Measurements from ENCODE around the gene POLR2H.

Gene POLR2H

DNA sequence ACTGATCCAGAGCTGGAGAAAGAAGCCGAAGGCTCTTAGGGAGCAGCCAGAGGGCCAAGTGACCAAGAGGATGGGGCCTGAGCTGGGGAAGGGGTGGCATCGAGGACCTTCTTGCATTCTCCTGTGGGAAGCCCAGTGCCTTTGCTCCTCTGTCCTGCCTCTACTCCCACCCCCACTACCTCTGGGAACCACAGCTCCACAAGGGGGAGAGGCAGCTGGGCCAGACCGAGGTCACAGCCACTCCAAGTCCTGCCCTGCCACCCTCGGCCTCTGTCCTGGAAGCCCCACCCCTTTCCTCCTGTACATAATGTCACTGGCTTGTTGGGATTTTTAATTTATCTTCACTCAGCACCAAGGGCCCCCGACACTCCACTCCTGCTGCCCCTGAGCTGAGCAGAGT, 27.9 kb downstream of the POLR2H start:
- DNase-seq = no peak

DNA sequence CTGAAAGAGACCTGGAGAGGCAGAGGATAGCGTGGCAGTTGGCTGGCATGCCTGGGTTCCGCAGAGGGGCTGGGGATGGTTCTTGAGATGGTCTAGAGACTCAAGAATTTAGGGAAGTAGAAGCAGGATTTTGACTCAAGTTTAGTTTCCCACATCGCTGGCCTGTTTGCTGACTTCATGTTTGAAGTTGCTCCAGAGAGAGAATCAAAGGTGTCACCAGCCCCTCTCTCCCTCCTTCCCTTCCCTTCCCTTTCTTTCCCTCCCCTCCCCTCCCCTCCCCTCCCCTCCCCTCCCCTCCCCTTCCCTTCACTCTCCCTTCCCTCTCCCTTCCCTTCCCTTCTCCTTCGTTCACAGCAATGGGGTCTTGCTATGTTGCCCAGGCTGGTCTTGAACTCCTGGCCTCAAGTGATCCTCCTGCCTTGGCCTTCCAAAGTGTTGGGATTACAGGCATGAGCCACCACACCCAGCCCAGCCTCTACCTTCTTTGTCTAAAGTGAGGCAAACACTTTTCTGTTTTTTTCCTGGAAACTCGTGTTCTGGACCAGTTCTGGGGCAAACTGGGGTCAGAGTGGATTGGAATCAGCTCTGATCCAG, 28.5 kb downstream of the POLR2H start:
- DNase-seq = no peak

DNA sequence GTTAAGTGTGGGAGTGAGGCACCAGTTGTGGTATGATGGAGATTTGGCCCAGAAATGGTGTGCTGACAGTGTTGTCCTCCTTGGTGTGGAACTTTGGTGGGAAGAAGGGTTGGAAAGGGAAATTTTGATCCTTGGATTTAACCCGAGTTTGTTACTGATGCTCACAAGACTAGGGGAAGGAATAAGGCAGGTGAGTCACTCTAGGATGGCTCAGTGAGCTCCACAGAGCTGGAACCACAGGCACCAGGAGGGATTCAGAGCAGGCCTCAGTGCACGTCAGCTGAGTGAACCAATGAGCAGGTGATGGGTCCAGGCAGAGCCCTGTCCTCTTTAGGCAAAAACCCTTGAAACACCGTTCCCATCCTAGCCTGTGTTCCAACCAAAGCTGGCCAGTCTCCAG, 29.8 kb downstream of the POLR2H start:
- no peak for DNase-seq

DNA sequence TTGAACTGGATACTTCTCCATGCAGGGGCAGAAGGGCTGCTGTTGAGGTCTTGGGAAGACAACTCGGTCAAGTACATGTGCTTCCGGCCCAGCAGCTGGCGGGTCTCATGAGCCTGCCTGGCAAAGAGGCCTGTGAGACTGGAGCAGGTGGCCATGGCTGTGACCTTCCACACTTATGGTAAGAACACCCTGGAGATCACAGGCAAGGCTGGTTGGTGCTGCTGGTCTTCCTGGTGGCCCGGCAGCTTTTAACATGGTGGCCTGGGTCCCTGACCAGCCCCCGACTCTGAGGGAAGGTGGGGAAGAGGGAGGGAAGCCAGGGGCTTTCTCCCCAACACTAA, 33.8 kb downstream of the POLR2H start:
- no peak for DNase-seq

DNA sequence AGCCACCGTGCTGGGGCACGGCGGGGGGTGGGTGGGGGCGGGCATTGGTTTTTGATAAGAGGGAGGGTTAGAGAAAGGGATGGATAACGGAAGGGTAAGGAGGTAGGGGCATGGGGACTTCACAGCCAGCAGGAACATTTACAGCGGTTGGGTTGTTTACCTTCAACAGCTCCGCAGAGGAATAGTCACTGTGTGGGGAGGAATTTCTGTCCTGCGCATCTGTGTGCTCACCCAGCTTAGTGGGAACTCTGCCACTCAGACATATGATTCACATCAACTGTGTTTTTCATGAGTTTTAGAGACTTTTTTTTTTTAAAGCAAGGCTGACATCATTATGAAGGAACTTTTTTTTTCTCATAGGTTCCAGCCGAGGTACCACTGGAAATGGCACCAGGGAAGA, 37.9 kb downstream of the POLR2H start:
- no peak for DNase-seq

DNA sequence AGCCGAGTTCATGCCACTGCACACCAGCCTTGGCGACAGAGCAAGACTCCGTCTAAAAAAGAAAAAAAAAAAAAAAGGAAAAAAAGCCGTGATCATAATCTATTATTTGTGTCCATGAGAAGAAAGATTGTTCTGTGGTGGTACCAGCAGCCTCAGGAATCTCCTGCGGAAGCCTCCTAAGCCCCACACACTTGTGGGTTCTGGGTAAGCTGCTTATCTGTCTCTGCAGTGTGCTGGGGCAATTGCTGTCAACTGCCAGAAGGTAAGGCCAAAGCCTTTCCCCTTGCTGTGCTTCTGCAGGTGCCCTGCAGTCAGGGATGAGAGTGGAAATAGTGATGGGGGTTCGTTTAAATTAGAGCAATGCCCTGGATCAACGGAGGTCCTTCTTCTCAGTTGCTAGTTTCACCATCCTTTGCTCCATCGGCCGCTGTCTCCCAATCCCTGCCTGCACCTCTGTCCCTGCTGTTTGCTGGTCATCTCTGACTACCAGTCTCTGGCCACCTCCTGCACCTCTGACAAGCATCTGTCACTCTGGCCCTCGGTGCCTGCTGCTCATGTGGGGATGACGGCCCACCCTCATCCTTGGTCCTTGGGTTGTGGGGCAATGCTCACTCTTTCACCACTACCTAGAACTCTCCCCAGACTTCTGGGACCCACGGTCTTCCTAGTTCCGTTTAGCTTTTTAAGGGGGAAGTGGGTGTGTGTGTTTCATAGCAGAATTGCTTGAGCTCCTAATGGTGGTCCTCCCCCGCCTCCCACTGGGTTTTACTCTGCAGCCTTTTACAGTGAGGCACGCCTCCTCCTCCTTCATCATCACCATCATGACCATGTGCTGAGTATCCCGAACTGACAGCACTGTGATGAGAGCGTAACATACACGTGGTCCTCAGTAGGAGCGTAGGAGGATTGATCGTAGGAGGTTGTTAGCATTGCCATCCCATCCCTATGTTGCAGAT, 43.8 kb downstream of the POLR2H start:
- no peak for DNase-seq

DNA sequence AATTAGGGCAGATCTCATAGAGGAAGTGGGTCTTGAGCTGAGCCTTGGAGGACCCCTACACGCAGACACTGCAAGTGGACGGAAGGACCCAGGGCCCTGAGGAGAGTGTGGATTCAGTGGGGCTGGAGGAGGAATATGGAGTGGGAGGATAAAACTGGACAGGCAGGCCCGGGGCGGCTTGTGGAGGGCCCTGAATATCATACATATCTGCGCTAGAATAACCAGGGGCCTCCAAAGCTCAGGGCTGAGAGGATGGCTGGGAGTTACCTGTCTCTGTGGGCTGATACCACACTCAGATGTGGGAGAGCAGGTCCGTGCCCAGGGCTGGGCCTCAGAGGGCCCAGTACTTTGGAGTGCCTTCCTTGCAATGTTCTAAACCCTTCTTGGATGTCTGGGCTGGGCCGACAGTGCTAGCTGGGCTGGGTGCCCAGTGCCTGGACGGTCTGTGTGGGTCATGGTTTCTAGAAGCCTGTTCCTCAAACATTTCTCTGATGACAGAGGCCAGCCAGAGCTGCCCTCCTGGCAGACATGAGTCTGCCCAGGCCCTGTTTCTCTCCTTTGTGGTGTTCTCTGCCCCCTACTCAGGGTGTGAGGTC, 47.9 kb downstream of the POLR2H start:
- no peak for DNase-seq

DNA sequence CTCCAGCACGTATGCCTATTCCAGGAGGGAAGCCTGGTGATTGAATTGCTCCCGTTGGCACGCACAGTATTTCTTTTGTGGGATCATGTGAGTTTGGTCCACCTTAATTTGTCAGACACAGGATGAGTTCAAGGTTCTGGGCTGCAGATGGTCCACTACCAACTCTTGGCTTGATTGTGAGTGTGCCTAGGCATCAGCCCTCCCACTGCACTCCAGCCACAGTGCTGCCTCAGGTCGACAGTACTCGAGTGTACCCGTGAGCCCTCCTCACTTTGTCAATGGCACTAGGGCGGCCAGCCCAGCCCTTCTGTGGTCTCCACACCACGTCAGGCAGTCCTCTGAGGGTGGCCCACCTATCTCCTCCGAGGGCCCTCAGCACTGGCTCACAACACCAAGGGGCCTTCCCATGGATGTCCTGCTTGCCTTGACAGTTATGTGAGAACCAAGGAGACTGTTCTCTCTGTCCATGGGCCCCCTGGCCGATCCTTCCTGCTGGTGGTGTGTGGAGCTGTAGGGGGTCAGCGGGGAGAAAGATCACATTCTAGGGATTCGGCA, 48.5 kb downstream of the POLR2H start:
- no peak for DNase-seq

DNA sequence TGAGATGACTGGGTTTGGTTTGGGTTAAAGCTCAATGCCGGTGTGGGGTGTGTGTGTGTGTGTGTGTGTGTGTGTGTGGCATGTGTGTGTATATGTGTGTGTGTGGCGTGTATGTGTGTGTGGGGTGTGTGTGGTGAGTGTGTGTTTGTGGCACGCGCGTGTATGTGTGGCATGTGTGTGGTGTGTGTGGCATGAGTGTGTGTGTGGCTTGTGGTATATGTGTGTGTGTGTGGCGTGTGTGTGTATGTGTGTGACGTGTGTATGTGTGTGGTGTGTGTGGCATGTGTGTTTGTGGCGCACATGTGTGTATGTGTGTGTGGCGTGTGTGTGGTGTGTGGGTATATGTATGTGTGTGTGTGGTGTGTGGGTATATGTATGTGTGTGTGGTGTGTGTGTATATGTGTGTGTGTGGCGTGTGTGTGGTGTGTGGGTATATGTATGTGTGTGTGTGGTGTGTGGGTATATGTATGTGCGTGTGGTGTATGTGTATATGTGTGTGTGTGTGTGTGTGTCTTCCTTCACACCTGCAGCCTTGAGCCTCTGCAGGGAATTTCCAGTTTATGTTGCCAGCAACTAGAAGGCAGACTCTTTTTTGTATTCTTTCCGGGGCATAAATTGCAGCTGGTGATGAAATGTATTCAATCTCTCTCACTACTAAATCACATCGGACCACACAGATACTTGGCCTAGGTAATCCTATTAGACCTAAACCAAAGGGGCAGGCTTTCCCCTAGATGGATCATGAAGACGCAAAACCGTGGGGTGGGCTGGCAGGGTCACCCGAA, 53.1 kb downstream of the POLR2H start:
- DNase-seq = no peak

DNA sequence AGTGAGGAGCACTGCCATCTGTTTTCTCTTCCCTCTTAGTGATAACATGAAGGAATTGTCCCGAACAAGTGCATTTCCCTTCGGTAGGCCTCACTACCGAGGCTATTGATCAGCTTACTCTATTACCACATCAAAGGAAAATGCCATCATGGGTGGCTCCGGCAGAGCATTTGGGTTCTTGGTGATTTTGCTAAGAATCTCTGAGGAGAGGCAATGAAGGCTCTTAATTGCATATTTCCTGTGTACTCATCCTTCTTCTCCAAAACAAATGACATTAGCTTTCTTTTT, 53.6 kb downstream of the POLR2H start:
- DNase-seq = no peak

DNA sequence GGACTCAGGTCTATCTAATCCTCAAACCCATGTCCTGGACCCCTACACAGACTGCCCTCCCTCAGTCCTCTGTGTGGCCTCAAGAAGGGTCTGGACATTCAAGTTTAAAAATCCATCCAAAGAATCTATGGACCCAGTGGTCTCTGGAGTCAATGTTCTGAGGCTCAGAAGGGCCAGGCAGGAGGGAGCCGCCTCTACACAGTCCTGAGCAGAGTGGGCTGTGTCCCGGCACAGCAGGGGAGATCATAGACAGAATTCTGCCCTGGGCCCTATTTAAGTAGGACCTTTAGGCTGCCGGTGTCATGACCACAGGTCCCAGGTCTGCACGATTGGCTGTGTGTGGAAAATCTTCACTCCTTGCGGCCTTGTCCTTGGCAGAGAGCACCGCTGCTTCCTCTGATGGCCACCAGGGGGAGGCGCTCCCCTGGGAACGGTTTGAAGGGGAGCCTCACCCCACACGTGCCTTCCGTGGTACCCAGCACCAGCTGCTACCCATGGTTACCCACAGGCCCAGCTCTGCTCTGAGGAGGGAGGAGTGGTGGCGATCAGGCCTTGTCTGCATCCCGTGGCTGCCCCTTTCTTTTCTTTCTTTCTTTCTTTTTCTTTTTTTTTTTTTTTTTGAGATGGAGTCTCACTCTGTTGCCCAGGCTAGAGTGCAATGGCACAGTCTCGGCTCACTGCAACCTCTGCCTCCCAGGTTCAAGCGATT, 56.3 kb downstream of the POLR2H start:
- DNase-seq = peak; percentile 12
